ES-I3 (cell line): ENCODE data around the gene CADPS2.
"Not testable (repeated sequence)": the region's sequence is repeated elsewhere in the genome, so short reads cannot be mapped to it uniquely, and the experiment has no call there.

Source experiments
- H3K36me3 ChIP-seq: 2 replicates; pipeline ENCODE4 v1.6.1; 2013; ENCODE audit warnings: mild to moderate bottlenecking, low read length, control low read depth, moderate library complexity; ENCODE audit not compliant: insufficient read depth
- H3K4me1 ChIP-seq: 2 replicates; pipeline ENCODE4 v1.6.1; 2013; ENCODE audit warnings: mild to moderate bottlenecking, control low read depth, low read length; ENCODE audit not compliant: insufficient read depth
- H3K9ac ChIP-seq: 2 replicates; pipeline ENCODE4 v1.6.1; 2013; ENCODE audit warnings: low read depth, mild to moderate bottlenecking, low read length, moderate library complexity
- H3K9me3 ChIP-seq: 2 replicates; pipeline ENCODE4 v1.6.1; 2013; ENCODE audit warnings: mild to moderate bottlenecking, low read length, moderate library complexity; ENCODE audit not compliant: control insufficient read depth, insufficient read depth

The CADPS2 gene

GRCh38 chr7:122842971-122843370 is 43.3 kb downstream of the CADPS2 start:
- H3K9me3 ChIP-seq = no peaks in the 10 kb centered on the region
- H3K36me3 ChIP-seq = no peaks in the 10 kb centered on the region
- H3K9ac ChIP-seq = no peak overlapping the region
- no peaks in the 10 kb centered on the region for H3K4me1 ChIP-seq

GRCh38 chr7:122836286-122836685 is 50.0 kb downstream of the CADPS2 start:
- H3K9me3 ChIP-seq, H3K9ac ChIP-seq, H3K4me1 ChIP-seq, H3K36me3 ChIP-seq: not testable (repeated sequence)

- H3K9ac ChIP-seq = peak overlapping the region; percentile 95
These were observed 51.7 kb downstream of the CADPS2 start for GRCh38 chr7:122834571-122834942.

DNA sequence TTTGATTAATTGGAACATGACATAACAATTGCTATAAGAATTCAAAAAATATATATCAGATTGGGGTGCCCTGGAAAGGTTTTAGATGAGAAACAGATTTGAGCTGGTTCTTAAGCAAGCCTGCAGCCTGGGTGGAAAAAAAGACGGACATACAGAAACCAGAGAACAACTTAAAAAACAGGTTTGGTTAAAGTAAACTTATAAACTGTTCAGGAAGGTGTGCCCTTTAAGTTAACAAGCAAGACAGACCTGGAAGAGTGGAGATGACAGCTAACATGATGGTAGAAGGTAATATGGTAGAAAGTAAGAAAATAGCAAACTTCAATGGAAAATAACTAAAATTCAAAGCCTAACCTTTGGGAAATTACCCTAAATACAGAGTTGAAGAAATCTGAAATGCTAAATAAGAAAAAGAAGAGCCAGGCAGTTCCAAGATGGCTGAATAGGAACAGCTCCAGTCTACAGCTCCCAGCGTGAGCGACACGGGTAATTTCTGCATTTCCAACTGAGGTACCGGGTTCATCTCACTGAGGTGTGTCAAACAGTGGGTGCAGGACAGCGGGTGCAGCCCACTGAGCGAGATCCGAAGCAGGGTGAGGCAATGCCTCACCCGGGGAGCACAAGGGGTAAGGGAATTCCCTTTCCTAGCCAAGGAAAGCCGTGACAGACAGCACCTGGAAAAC is 52.2 kb downstream of the CADPS2 start:
- Histone ChIP-seq H3K9me3 (no peaks in the 10 kb centered on the region), H3K4me1 (no peaks in the 10 kb centered on the region), H3K9ac (peak overlapping the region; percentile 95), H3K36me3 (no peaks in the 10 kb centered on the region)

More at GRCh38 chr7:122834571-122834942, 51.7 kb downstream of the CADPS2 start:
- not testable (repeated sequence) for H3K36me3 ChIP-seq, H3K4me1 ChIP-seq, H3K9me3 ChIP-seq

GRCh38 chr7:122831436-122831835 is 54.8 kb downstream of the CADPS2 start:
- Histone ChIP-seq H3K9me3 (no peaks in the 10 kb centered on the region), H3K36me3 (no peaks in the 10 kb centered on the region), H3K9ac (no peak overlapping the region), H3K4me1 (no peaks in the 10 kb centered on the region)

GRCh38 chr7:122829962-122830361 is 56.3 kb downstream of the CADPS2 start:
- no peaks in the 10 kb centered on the region for H3K4me1 ChIP-seq
- no peaks in the 10 kb centered on the region for H3K9me3 ChIP-seq
- no peaks in the 10 kb centered on the region for H3K36me3 ChIP-seq
- H3K9ac ChIP-seq = no peak overlapping the region

- H3K4me1 ChIP-seq = no peaks in the 10 kb centered on the region
- H3K9me3 ChIP-seq = no peaks in the 10 kb centered on the region
- H3K9ac ChIP-seq = no peak overlapping the region
- no peaks in the 10 kb centered on the region for H3K36me3 ChIP-seq
These were observed 58.5 kb downstream of the CADPS2 start for GRCh38 chr7:122827763-122828162.

GRCh38 chr7:122813845-122814244 is 72.4 kb downstream of the CADPS2 start:
- Histone ChIP-seq H3K4me1 (no peaks in the 10 kb centered on the region), H3K9me3 (no peaks in the 10 kb centered on the region), H3K9ac (no peak overlapping the region), H3K36me3 (no peaks in the 10 kb centered on the region)

DNA sequence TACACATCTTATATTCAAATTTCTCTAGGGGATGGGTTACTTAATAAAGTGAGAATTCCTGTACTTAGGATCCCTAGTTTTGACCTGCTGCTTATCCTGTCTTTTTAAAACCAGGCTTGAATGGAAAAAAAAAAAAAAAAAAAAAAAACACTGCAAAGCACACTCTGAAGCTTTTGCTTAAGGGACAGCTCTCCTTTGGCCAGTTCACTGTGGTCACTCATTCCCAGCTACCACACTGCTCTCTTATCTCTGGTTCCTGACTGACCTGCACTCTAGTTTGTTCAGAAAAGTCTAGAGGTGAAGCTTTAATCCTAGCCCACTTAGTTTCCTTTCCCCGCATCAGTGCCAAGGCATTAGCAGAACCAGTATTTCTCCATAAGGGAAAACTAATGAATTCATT is 82.4 kb downstream of the CADPS2 start:
- H3K9me3 ChIP-seq = no peaks in the 10 kb centered on the region
- no peak overlapping the region for H3K9ac ChIP-seq
- H3K36me3 ChIP-seq = no peaks in the 10 kb centered on the region
- peaks cover 19% of the 10 kb centered on the region for H3K4me1 ChIP-seq

DNA sequence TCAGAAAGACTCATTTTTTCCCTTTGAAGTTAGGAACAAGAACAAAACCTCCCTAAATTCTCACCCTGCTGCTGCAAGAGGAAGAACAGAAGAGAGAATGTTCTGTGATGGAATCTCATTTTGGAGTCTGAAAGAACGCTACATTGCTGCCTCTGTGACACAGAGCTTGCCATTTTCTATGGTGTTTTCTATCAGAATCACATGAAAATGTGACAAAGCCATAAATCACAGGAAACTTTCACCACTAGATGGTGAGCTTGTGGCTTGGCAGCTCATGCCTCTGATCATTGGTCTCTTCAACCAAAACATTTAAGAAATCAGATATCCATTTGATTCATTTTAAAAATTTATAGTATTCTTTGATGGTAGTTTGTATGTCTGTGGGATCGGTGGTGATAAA is 82.9 kb downstream of the CADPS2 start:
- Histone ChIP-seq H3K36me3 (no peaks in the 10 kb centered on the region), H3K4me1 (peaks cover 19% of the 10 kb centered on the region), H3K9me3 (no peaks in the 10 kb centered on the region), H3K9ac (no peak overlapping the region)

GRCh38 chr7:122802301-122802751 is 83.9 kb downstream of the CADPS2 start:
- Histone ChIP-seq H3K9me3 (no peaks in the 10 kb centered on the region), H3K36me3 (no peaks in the 10 kb centered on the region), H3K9ac (peak overlapping the region; percentile 5; the same call in 1 of the 2 replicates), H3K4me1 (peaks cover 19% of the 10 kb centered on the region)

GRCh38 chr7:122791959-122792545 is 94.2 kb downstream of the CADPS2 start:
- H3K9me3 ChIP-seq = no peaks in the 10 kb centered on the region

GRCh38 chr7:122790591-122790990 is 95.7 kb downstream of the CADPS2 start:
- H3K4me1 ChIP-seq = peaks cover 9% of the 10 kb centered on the region; the same call in 1 of the 2 replicates
- H3K36me3 ChIP-seq = no peaks in the 10 kb centered on the region
- no peak overlapping the region for H3K9ac ChIP-seq
- H3K9me3 ChIP-seq = no peaks in the 10 kb centered on the region

More at GRCh38 chr7:122791959-122792545, 94.2 kb downstream of the CADPS2 start:
- peaks cover 9% of the 10 kb centered on the region; the same call in 1 of the 2 replicates for H3K4me1 ChIP-seq
- no peak overlapping the region for H3K9ac ChIP-seq
- H3K36me3 ChIP-seq = no peaks in the 10 kb centered on the region

DNA sequence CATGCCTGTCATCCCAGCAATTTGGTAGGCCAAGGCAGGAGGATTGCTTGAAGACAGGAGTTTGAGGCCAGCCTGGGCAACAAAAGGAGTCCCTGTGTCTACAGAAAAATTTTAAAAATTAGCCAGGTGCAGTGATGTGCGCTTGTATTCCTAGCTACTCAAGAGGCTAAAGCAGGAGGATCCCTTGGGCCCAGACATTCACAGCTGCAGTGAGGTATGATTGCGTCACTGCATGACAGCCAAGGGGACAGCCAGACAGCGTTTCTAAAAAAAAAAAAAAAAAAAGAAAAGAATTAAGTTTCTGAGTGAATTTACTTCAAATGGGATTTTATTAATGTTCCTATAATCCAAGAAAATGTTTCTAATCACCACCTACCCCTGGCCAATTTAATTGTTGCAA is 96.1 kb downstream of the CADPS2 start:
- no peaks in the 10 kb centered on the region for H3K9me3 ChIP-seq
- H3K36me3 ChIP-seq = no peaks in the 10 kb centered on the region
- peaks cover 9% of the 10 kb centered on the region; the same call in 1 of the 2 replicates for H3K4me1 ChIP-seq
- H3K9ac ChIP-seq = no peak overlapping the region

DNA sequence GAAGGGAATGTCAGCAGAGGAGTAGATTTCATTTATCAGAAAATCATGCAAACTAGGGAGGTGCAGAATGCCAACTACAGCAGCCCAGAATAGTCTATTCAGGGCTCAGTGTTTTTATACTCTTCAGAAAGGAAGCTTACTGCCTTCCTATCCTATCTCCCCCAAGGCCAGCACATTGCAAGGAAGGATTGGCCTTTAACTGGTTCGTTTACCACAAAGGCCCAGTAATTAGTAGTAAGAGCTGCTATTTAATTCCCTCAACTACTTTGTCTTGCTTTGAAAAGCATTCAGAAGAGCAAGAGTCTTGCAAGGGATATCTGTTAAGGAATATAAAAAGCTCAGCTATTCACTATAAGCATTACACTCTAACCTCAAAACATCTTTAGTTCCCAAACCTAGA is 97.1 kb downstream of the CADPS2 start:
- H3K4me1 ChIP-seq = peaks cover 9% of the 10 kb centered on the region; the same call in 1 of the 2 replicates
- no peaks in the 10 kb centered on the region for H3K36me3 ChIP-seq
- no peaks in the 10 kb centered on the region for H3K9me3 ChIP-seq
- H3K9ac ChIP-seq = no peak overlapping the region
